H1 (cell line): ENCODE data around the gene CXCL1. TPM values are rescaled to one million over a fixed set of nuclear protein-coding genes. Genes with fewer than 3 reads are reported as not detected.

Experiments used
- CTCF ChIA-PET: fragments of 300-600 bp; sonication (Branson Sonifier 250); formaldehyde crosslinking; loops from one replicate; lab custom pipeline; 2021; ENCODE audit not compliant: partially characterized antibody; lab: Charles Lee
- POLR2A ChIA-PET: fragments of 300-600 bp; sonication (Branson Sonifier 250); formaldehyde crosslinking; loops from one replicate; lab custom pipeline; 2021; ENCODE audit warnings: inconsistent platforms; ENCODE audit not compliant: partially characterized antibody; lab: Charles Lee
- DNase-seq, 2 experiments: peaks; one replicate each; pipeline versions ENCODE4 v3.0.0 to v3.0.0-alpha.2; 2010 to 2022; ENCODE audit warnings: low spot score in 2 of 2, low read depth in 1 of 2, mixed read lengths in 1 of 2
- FAIRE-seq: peaks from 2 replicates; lab custom pipeline; 2011; peaks lifted over from hg19 to GRCh38; lab: Jason Lieb, UNC
- H2AFZ ChIP-seq: 2 replicates; pipeline ENCODE4 v1.8.1; 2012; ENCODE audit warnings: low read length, inconsistent platforms
- H2AK5ac ChIP-seq: 2 replicates; pipeline ENCODE4 v1.6.1; 2013; ENCODE audit warnings: low read depth, low read length
- H2BK120ac ChIP-seq: replicated peaks from 2 replicates; pipeline ENCODE3; 2013; ENCODE audit warnings: low read depth, low read length, inconsistent platforms
- H2BK12ac ChIP-seq: 2 replicates; pipeline ENCODE4 v1.6.1; 2013; ENCODE audit warnings: low read depth, low read length
- H2BK15ac ChIP-seq: 2 replicates; pipeline ENCODE4 v1.6.1; 2013; ENCODE audit warnings: low read length
- H2BK20ac ChIP-seq: 2 replicates; pipeline ENCODE4 v1.6.1; 2013; ENCODE audit warnings: low read length
- H2BK5ac ChIP-seq: 2 replicates; pipeline ENCODE4 v1.6.1; 2013; ENCODE audit warnings: low read depth, low read length
- H3K14ac ChIP-seq: 2 replicates; pipeline ENCODE4 v1.6.1; 2013; ENCODE audit warnings: inconsistent platforms; ENCODE audit not compliant: insufficient read length
- H3K18ac ChIP-seq: 2 replicates; pipeline ENCODE4 v1.6.1; 2013; ENCODE audit warnings: low read length; ENCODE audit errors: extremely low read depth
- H3K23ac ChIP-seq: 2 replicates; pipeline ENCODE4 v1.6.1; 2013; ENCODE audit warnings: inconsistent platforms; ENCODE audit not compliant: insufficient read length
- H3K23me2 ChIP-seq: 2 replicates; pipeline ENCODE4 v1.6.1; 2013; ENCODE audit warnings: low read depth, low read length
- H3K27ac ChIP-seq: 2 replicates; pipeline ENCODE4 v1.6.1; 2011; ENCODE audit warnings: low read depth, low read length, inconsistent platforms
- H3K27me3 ChIP-seq, 4 experiments: replicated peaks in 1 of 4; 1 replicate in 1 of 4; 2 replicates in 3 of 4; pipeline versions ENCODE4 v1.6.1 to v1.8.1; 2011 to 2013; ENCODE audit warnings: low read length in 3 of 4, mild to moderate bottlenecking in 3 of 4, inconsistent platforms in 2 of 4, mixed read lengths in 2 of 4, moderate library complexity in 1 of 4; ENCODE audit not compliant: control insufficient read depth in 3 of 4, insufficient read depth in 3 of 4; ENCODE audit errors: extremely low read depth in 1 of 4
- H3K36me3 ChIP-seq, 4 experiments: 2 replicates each; pipeline versions ENCODE4 v1.6.1 to v1.8.1; 2011 to 2013; ENCODE audit warnings: mild to moderate bottlenecking in 4 of 4, low read length in 3 of 4, moderate library complexity in 2 of 4, control low read depth in 1 of 4, inconsistent platforms in 1 of 4; ENCODE audit not compliant: insufficient read depth in 4 of 4, control insufficient read depth in 2 of 4
- H3K4ac ChIP-seq: replicated peaks from 2 replicates; pipeline ENCODE3; 2013; ENCODE audit warnings: low read length, low read depth, mixed read lengths, inconsistent platforms; ENCODE audit not compliant: insufficient read length
- H3K4me1 ChIP-seq, 4 experiments: replicated peaks in 1 of 4; 1 replicate in 1 of 4; 2 replicates in 3 of 4; pipeline versions ENCODE4 v1.6.1 to v1.8.1; 2011 to 2013; ENCODE audit warnings: low read length in 3 of 4, inconsistent platforms in 2 of 4, mixed read lengths in 1 of 4; ENCODE audit not compliant: insufficient read depth in 4 of 4, control insufficient read depth in 3 of 4
- H3K4me2 ChIP-seq, 2 experiments: 2 replicates each; pipeline versions ENCODE4 v1.6.1 to v1.8.1; 2011 to 2013; ENCODE audit warnings: low read depth in 2 of 2, low read length in 2 of 2, control low read depth in 1 of 2, inconsistent platforms in 1 of 2, mild to moderate bottlenecking in 1 of 2; ENCODE audit not compliant: insufficient read depth in 1 of 2
- H3K4me3 ChIP-seq, 4 experiments: fragments of 200-600, 300-600 bp in 1 of 4; sonication (generic), shearing (Covaris generic), sonication (Bioruptor Twin) in 1 of 4; 2 replicates each; pipeline versions ENCODE4 v1.5.1 to v1.8.1; 2011 to 2016; ENCODE audit warnings: low read length in 4 of 4, low read depth in 3 of 4, control low read depth in 2 of 4, inconsistent platforms in 2 of 4, mild to moderate bottlenecking in 2 of 4, mixed read lengths in 1 of 4, moderate library complexity in 1 of 4; ENCODE audit not compliant: insufficient read depth in 2 of 4; ENCODE audit errors: extremely low read depth in 1 of 4
- H3K56ac ChIP-seq: replicated peaks from 2 replicates; pipeline ENCODE3; 2013; ENCODE audit warnings: low read depth, mild to moderate bottlenecking, mixed read lengths, low read length, inconsistent platforms; ENCODE audit not compliant: insufficient read length
- H3K79me1 ChIP-seq: 2 replicates; pipeline ENCODE4 v1.6.1; 2013; ENCODE audit warnings: low read depth, low read length, control low read depth
- H3K79me2 ChIP-seq, 2 experiments: 2 replicates each; pipeline versions ENCODE4 v1.6.1 to v1.8.1; 2012 to 2013; ENCODE audit warnings: low read length in 2 of 2, mild to moderate bottlenecking in 2 of 2, inconsistent platforms in 1 of 2; ENCODE audit not compliant: insufficient read depth in 2 of 2, control insufficient read depth in 1 of 2
- H3K9ac ChIP-seq, 4 experiments: replicated peaks in 1 of 4; 1 replicate in 1 of 4; 2 replicates in 3 of 4; pipeline versions ENCODE4 v1.6.1 to v1.8.1; 2011 to 2013; ENCODE audit warnings: low read depth in 3 of 4, low read length in 3 of 4, control low read depth in 2 of 4, mild to moderate bottlenecking in 2 of 4, moderate library complexity in 2 of 4, inconsistent platforms in 1 of 4; ENCODE audit errors: extremely low read depth in 1 of 4
- H3K9me3 ChIP-seq, 2 experiments: 2 replicates each; pipeline versions ENCODE4 v1.6.1 to v1.8.1; 2012 to 2013; ENCODE audit warnings: mild to moderate bottlenecking in 2 of 2, moderate library complexity in 2 of 2, control low read depth in 1 of 2, inconsistent platforms in 1 of 2, low read depth in 1 of 2, low read length in 1 of 2, mixed read lengths in 1 of 2; ENCODE audit not compliant: insufficient read depth in 2 of 2
- H4K20me1 ChIP-seq, 2 experiments: replicated peaks in 1 of 2; 2 replicates each; pipeline versions ENCODE3 to v1.8.1; 2011 to 2013; ENCODE audit warnings: inconsistent platforms in 2 of 2, low read length in 2 of 2, mild to moderate bottlenecking in 1 of 2; ENCODE audit not compliant: insufficient read depth in 2 of 2, control insufficient read depth in 1 of 2
- H4K5ac ChIP-seq: 2 replicates; pipeline ENCODE4 v1.6.1; 2013; ENCODE audit warnings: low read length, low read depth, mixed read lengths, inconsistent platforms; ENCODE audit not compliant: insufficient read length
- H4K8ac ChIP-seq: 2 replicates; pipeline ENCODE4 v1.8.0; 2013; ENCODE audit warnings: mild to moderate bottlenecking, moderate library complexity, low read length, inconsistent platforms; ENCODE audit not compliant: insufficient read depth; ENCODE audit errors: extremely low read depth
- H4K91ac ChIP-seq: replicated peaks from 2 replicates; pipeline ENCODE3; 2013; ENCODE audit warnings: low read length, mixed read lengths, inconsistent platforms; ENCODE audit not compliant: insufficient read length
- SUZ12 ChIP-seq: fragments of 200-600 bp; sonication (generic); IDR thresholded peaks from 2 replicates; pipeline ENCODE4 v1.6.1; 2012; ENCODE audit warnings: mild to moderate bottlenecking, inconsistent platforms, low read length, moderate library complexity, mixed read lengths
- WGBS, 2 experiments: shearing (Covaris generic) in 1 of 2; methylation state at CpG; one replicate each; pipeline versions ENCODE4 v1.1.6 to v1.1.7; 2013 to 2015; ENCODE audit warnings: low lambda C conversion rate in 2 of 2, mixed read lengths in 2 of 2, inconsistent platforms in 1 of 2, low coverage in 1 of 2, missing lambda C conversion rate in 1 of 2; ENCODE audit not compliant: insufficient replicate concordance in 2 of 2, insufficient coverage in 1 of 2, insufficient read length in 1 of 2; ENCODE audit errors: extremely low coverage in 1 of 2, missing lambda C conversion rate in 1 of 2; 5-methylcytosine and 5-hydroxymethylcytosine counted together
- polyA plus RNA-seq, 7 experiments: library from polyadenylated mRNA; depleted of rRNA in 3 of 7; stranded (reverse) in 5 of 7; unstranded in 2 of 7; fragments of >200 nt in 5 of 7; fragments of 200-250 nt in 2 of 7; gene quantifications; 1 replicate in 5 of 7; 2 replicates in 1 of 7; 4 replicates in 1 of 7; pipeline versions ENCODE4 v1.2.1 to v1.2.3, GENCODE V29; 2011 to 2013; ENCODE audit warnings: missing spikeins in 2 of 7, mixed read lengths in 2 of 7
- total RNA-seq: library from RNA; stranded (reverse); fragmentation: NEBNext Ultra II Directional; extraction: Animal tissue kit (Norgen Biotek cat#: 25700); gene quantifications from 2 replicates; pipeline ENCODE4 v1.2.1, GENCODE V29; 2021

CXCL1 gene
- total and polyA plus RNA-seq, 2 of the 8 experiments (the other 6 are each of a cell fraction or from before 2014, with no cell fraction given) = 0.77 to 0.80 TPM

DNA sequence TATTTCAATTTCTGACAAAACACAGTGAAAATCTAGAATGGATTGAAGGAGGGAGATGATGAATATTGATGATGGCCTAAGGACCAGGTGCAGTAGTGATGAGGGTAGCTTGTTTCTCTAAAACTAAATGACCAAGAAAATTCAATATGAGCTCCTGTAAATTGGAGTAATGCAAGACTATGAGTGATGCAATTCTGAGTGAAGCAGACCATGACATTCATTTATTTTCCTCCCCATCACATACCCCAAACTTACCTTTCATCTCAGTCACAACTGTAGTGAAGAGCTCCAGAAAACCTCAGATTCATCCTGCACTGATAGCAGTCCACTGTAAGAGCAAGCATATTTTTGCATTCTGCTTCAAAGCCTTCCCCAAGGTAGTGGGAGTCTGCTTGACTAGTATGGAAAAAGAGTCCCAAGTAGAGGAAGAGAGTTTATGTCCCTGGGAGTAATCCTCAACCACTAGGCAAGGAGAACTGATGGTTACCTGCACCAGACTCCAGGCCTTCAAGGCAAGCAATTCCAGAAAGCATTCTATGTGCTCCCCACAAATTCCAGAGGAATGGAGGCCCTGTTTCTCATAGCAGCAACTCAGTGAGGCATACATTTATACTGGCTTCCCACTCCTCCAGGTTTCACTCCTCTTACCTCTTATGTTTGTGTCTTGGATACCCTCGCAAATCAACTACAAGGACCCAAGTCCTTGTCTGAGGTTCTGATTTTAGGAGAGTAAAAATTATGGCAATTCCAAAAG is 47.2 kb downstream of the CXCL1 start:
- Histone ChIP-seq H4K91ac (no peak overlapping the region), H4K20me1 (no peaks in the 10 kb centered on the region), H2BK5ac (no peak overlapping the region), H3K4me3 (no peak overlapping the region), H2AK5ac (no peak overlapping the region), H3K27ac (no peak overlapping the region), H2BK15ac (no peak overlapping the region), H3K23ac (no peak overlapping the region), H3K9ac (no peak overlapping the region), H3K79me1 (no peaks in the 10 kb centered on the region), H3K4ac (peak overlapping the region; percentile 28), H3K23me2 (no peaks in the 10 kb centered on the region; the same call in 1 of the 2 replicates), H3K14ac (no peak overlapping the region), H2BK120ac (no peak overlapping the region), H3K56ac (no peak overlapping the region), H3K4me1 (no peaks in the 10 kb centered on the region), H3K27me3 (no peaks in the 10 kb centered on the region), H3K36me3 (no peaks in the 10 kb centered on the region), H3K4me2 (no peak overlapping the region), H3K18ac (no peak overlapping the region), H2AFZ (no peak overlapping the region), H3K79me2 (no peaks in the 10 kb centered on the region), H2BK12ac (no peak overlapping the region), H4K8ac (no peak overlapping the region), H4K5ac (no peak overlapping the region), H2BK20ac (no peak overlapping the region), H3K9me3 (no peaks in the 10 kb centered on the region)
- FAIRE-seq (no peak), DNase-seq (no peak)
- POLR2A ChIA-PET = no interaction called here
- CTCF ChIA-PET = interaction anchor here (0.6 kb wide), 1 partner anchor 461 kb away, joined by 6 read pairs; no protein-coding TSS in a partner anchor
- 100% methylated on average over 1 of the region's 1 CpG; no CpG with 5 or more reads in 1 of the 2 experiments for WGBS, 2 experiments
- TF ChIP-seq SUZ12 = no peak
